HG02884 (cell line): ENCODE results near the gene CACUL1.
"Not testable (repeated sequence)": the region's sequence is repeated elsewhere in the genome, so short reads cannot be mapped to it uniquely, and the experiment has no call there.

Source experiments
- ATAC-seq: cut with Tn5 transposase; IDR thresholded peaks from one replicate; pipeline ENCODE4 v1.9.1; 2021; ENCODE audit warnings: mild to moderate bottlenecking, moderate library complexity; ENCODE audit not compliant: unreplicated experiment

Gene CACUL1

GRCh38 chr10:118692872-118693271 is 61.9 kb downstream of the CACUL1 start:
- no peak for ATAC-seq

GRCh38 chr10:118689070-118689858 is 65.5 kb downstream of the CACUL1 start:
- ATAC-seq, result no peak

- ATAC-seq, result no peak
Observed at GRCh38 chr10:118687472-118687871, 67.3 kb downstream of the CACUL1 start.

- no peak for ATAC-seq
Observed at GRCh38 chr10:118682533-118682932, 72.2 kb downstream of the CACUL1 start.

GRCh38 chr10:118680197-118680596 is 74.6 kb downstream of the CACUL1 start:
- ATAC-seq, result no peak

- no peak for ATAC-seq
Observed at GRCh38 chr10:118674226-118674919, 80.4 kb downstream of the CACUL1 start.

GRCh38 chr10:118672766-118673715 is 81.7 kb downstream of the CACUL1 start:
- no peak for ATAC-seq

GRCh38 chr10:118672153-118672552 is 82.6 kb downstream of the CACUL1 start:
- no peak for ATAC-seq

- not testable (repeated sequence) for ATAC-seq
Observed at GRCh38 chr10:118671221-118671620, 83.5 kb downstream of the CACUL1 start.

- no peak for ATAC-seq
Observed at GRCh38 chr10:118670472-118671124, 84.2 kb downstream of the CACUL1 start.

GRCh38 chr10:118669835-118670234 is 84.9 kb downstream of the CACUL1 start:
- no peak for ATAC-seq

- no peak for ATAC-seq
Observed at GRCh38 chr10:118669020-118669791, 85.6 kb downstream of the CACUL1 start.

- no peak for ATAC-seq
Observed at GRCh38 chr10:118668228-118668952, 86.4 kb downstream of the CACUL1 start.

GRCh38 chr10:118667732-118668131 is 87.0 kb downstream of the CACUL1 start:
- ATAC-seq, result no peak

GRCh38 chr10:118666350-118666749 is 88.4 kb downstream of the CACUL1 start:
- no peak for ATAC-seq

- no peak for ATAC-seq
Observed at GRCh38 chr10:118664321-118664720, 90.4 kb downstream of the CACUL1 start.

- no peak for ATAC-seq
Observed at GRCh38 chr10:118663176-118663575, 91.6 kb downstream of the CACUL1 start.

- no peak for ATAC-seq
Observed at GRCh38 chr10:118662228-118663035, 92.3 kb downstream of the CACUL1 start.
